HepG2 (cell line): Measurements from ENCODE around the gene DNAJC18. TPM values are rescaled to one million over a fixed set of nuclear protein-coding genes. Genes with fewer than 3 reads are reported as not detected.

ENCODE experiments used
- DNMT3B ChIP-seq: conservative IDR thresholded peaks from 2 replicates; pipeline ENCODE4 v1.6.1; 2016; ENCODE audit warnings: missing biosample characterization, control low read depth
- KDM1A ChIP-seq: IDR thresholded peaks from 2 replicates; pipeline ENCODE4 v1.6.1; 2016; ENCODE audit warnings: missing compliant biosample characterization
- MAZ ChIP-seq, 2 experiments: sonication (generic) in 1 of 2; formaldehyde crosslinking in 1 of 2; IDR thresholded peaks; 2 replicates each; pipeline versions ENCODE4 v1.5.0 to v1.6.1; 2012 to 2020; ENCODE audit warnings: low read depth in 2 of 2, mild to moderate bottlenecking in 2 of 2, borderline replicate concordance in 1 of 2, improper control_type of control experiment in 1 of 2, low read length in 1 of 2, missing genetic modification reagents in 1 of 2, moderate library complexity in 1 of 2
- MTF1 ChIP-seq: sonication (generic); formaldehyde crosslinking; IDR thresholded peaks from 2 replicates; pipeline ENCODE4 v1.5.0; 2020; ENCODE audit warnings: missing genetic modification reagents
- PAF1 ChIP-seq: IDR thresholded peaks from 2 replicates; pipeline ENCODE4 v1.6.1; 2016; ENCODE audit warnings: missing genetic modification reagents, missing compliant biosample characterization
- POGZ ChIP-seq: sonication (generic); formaldehyde crosslinking; IDR thresholded peaks from 2 replicates; pipeline ENCODE4 v1.4.0; 2020; ENCODE audit warnings: mild to moderate bottlenecking, missing genetic modification reagents
- ZNF225 ChIP-seq: sonication (generic); formaldehyde crosslinking; IDR thresholded peaks from 2 replicates; pipeline ENCODE4 v1.4.0; 2020; ENCODE audit warnings: mild to moderate bottlenecking, missing genetic modification reagents
- ZNF232 ChIP-seq: sonication (generic); formaldehyde crosslinking; IDR thresholded peaks from 2 replicates; pipeline ENCODE4 v1.4.0; 2020; ENCODE audit warnings: missing genetic modification reagents, borderline replicate concordance
- ZNF430 ChIP-seq: sonication (generic); formaldehyde crosslinking; IDR thresholded peaks from 2 replicates; pipeline ENCODE4 v1.9.0; 2021; ENCODE audit warnings: mild to moderate bottlenecking, missing genetic modification reagents
- ZNF709 ChIP-seq: sonication (generic); formaldehyde crosslinking; IDR thresholded peaks from 2 replicates; pipeline ENCODE4 v1.5.0; 2020; ENCODE audit warnings: mild to moderate bottlenecking, missing genetic modification reagents
- ZSCAN25 ChIP-seq: sonication (generic); formaldehyde crosslinking; IDR thresholded peaks from 2 replicates; pipeline ENCODE4 v1.8.0; 2022; ENCODE audit warnings: mild to moderate bottlenecking, missing genetic modification reagents
- polyA plus RNA-seq, 8 experiments: library from polyadenylated mRNA; depleted of rRNA in 3 of 8; stranded (reverse) in 7 of 8; unstranded in 1 of 8; fragments of >200 nt; fragmentation: Illumina TruSeq in 4 of 8; extraction: Trizol in 4 of 8; gene quantifications; 2 replicates each; pipeline versions ENCODE4 v1.2.1 to v1.2.3, GENCODE V29; 2011 to 2016; ENCODE audit warnings: low read depth in 4 of 8, missing spikeins in 1 of 8, mixed read lengths in 1 of 8; ENCODE audit not compliant: insufficient read depth in 1 of 8
- total RNA-seq, 5 experiments: library from RNA; depleted of rRNA; stranded (reverse); fragments of >200 nt; fragmentation: Illumina TruSeq; extraction: Trizol; gene quantifications; 2 replicates each; pipeline ENCODE4 v1.2.3, GENCODE V29; 2016; ENCODE audit warnings: low read depth in 1 of 5
- TF ChIP-seq, protein P1 (sequence below): sonication (generic); formaldehyde crosslinking; IDR thresholded peaks from 2 replicates; pipeline ENCODE4 v1.5.1; 2020; ENCODE audit warnings: mild to moderate bottlenecking, missing genetic modification reagents, moderate library complexity
- TF ChIP-seq, protein P2 (sequence below): sonication (generic); formaldehyde crosslinking; IDR thresholded peaks from 2 replicates; pipeline ENCODE4 v1.4.0; 2020; ENCODE audit warnings: low read depth, mild to moderate bottlenecking, missing genetic modification reagents
- TF ChIP-seq, protein P3 (sequence below): sonication (generic); formaldehyde crosslinking; IDR thresholded peaks from 2 replicates; pipeline ENCODE4 v1.9.0; 2021; ENCODE audit warnings: missing genetic modification reagents, borderline replicate concordance
- TF ChIP-seq, protein P4 (sequence below): sonication (generic); formaldehyde crosslinking; IDR thresholded peaks from 2 replicates; pipeline ENCODE4 v1.5.1; 2020; ENCODE audit warnings: missing genetic modification reagents, mild to moderate bottlenecking, borderline replicate concordance
- TF ChIP-seq, protein P5 (sequence below): sonication (generic); formaldehyde crosslinking; IDR thresholded peaks from 2 replicates; pipeline ENCODE4 v1.5.0; 2020; ENCODE audit warnings: mild to moderate bottlenecking, missing genetic modification reagents

Gene DNAJC18
- total and polyA plus RNA-seq, 2 of the 13 experiments (the other 11 are each of a cell fraction or from before 2014, with no cell fraction given), result 6.5 to 6.6 TPM

DNA sequence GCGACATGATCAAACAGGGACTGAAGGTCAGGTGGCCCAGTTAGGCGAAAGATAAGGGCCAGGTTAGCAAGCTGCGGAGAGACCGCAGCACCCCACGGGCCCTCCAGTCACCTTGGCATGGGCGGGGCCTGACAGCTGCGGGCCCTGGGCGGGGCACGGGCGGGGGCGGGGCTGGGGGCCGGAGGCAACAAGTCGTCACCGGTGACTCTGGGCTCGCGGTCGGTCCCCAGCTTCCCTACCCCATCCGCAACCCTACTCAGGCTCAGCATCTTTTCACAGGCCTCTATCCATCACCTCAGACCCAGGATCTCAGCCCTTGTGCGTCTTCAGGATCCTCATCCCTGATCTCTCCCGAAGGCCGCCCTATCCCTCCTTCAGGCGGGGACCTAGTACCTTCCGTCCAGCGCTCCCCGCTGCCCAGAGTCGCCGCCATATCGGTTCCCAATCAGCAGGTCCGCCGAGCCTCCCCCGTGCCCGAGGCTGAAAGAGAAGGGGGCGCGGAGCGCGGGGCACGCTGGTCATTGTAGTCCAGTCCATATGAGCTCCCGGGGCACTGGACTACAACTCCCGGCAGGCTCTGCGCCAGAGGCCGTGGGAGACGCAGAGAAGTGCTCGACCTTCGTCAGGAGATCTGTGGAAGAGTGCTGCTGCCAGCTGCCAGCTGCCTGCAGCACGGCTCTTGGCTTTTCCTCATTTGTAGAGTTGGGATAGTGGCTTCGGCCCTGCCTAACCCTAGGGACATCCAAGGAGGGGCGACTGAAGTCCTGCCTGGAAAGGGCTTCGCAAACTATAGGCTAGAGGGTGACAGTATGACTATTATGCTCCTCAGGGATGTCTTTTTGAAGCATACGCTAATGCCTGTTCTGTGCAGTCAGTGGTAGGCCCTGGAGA lies at the start of gene DNAJC18 (continued):
- TF ChIP-seq, protein P1, sequence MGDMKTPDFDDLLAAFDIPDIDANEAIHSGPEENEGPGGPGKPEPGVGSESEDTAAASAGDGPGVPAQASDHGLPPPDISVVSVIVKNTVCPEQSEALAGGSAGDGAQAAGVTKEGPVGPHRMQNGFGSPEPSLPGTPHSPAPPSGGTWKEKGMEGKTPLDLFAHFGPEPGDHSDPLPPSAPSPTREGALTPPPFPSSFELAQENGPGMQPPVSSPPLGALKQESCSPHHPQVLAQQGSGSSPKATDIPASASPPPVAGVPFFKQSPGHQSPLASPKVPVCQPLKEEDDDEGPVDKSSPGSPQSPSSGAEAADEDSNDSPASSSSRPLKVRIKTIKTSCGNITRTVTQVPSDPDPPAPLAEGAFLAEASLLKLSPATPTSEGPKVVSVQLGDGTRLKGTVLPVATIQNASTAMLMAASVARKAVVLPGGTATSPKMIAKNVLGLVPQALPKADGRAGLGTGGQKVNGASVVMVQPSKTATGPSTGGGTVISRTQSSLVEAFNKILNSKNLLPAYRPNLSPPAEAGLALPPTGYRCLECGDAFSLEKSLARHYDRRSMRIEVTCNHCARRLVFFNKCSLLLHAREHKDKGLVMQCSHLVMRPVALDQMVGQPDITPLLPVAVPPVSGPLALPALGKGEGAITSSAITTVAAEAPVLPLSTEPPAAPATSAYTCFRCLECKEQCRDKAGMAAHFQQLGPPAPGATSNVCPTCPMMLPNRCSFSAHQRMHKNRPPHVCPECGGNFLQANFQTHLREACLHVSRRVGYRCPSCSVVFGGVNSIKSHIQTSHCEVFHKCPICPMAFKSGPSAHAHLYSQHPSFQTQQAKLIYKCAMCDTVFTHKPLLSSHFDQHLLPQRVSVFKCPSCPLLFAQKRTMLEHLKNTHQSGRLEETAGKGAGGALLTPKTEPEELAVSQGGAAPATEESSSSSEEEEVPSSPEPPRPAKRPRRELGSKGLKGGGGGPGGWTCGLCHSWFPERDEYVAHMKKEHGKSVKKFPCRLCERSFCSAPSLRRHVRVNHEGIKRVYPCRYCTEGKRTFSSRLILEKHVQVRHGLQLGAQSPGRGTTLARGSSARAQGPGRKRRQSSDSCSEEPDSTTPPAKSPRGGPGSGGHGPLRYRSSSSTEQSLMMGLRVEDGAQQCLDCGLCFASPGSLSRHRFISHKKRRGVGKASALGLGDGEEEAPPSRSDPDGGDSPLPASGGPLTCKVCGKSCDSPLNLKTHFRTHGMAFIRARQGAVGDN (CRISPR knock-in tag), result peak; percentile 88
- no peak for TF ChIP-seq MAZ (IDR thresholded peaks at IDR 0.05; ENCODE audit: borderline replicate concordance, low read depth, low read length)
- peak; percentile 73; the same call in 1 of the 2 replicates for TF ChIP-seq MAZ (CRISPR knock-in tag; IDR thresholded peaks at IDR 0.05; ENCODE audit: low read depth)
- TF ChIP-seq ZNF430, result no peak
- TF ChIP-seq, protein P2, sequence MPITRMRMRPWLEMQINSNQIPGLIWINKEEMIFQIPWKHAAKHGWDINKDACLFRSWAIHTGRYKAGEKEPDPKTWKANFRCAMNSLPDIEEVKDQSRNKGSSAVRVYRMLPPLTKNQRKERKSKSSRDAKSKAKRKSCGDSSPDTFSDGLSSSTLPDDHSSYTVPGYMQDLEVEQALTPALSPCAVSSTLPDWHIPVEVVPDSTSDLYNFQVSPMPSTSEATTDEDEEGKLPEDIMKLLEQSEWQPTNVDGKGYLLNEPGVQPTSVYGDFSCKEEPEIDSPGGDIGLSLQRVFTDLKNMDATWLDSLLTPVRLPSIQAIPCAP (CRISPR knock-in tag), result 0 out of 2 replicates have a peak, but pooled peaks have one; percentile 38
- TF ChIP-seq ZNF709 (CRISPR knock-in tag), result 0 out of 2 replicates have a peak, but pooled peaks have one; percentile 34
- no peak for TF ChIP-seq PAF1 (CRISPR knock-in tag)
- no peak for TF ChIP-seq KDM1A
- TF ChIP-seq ZSCAN25 (CRISPR knock-in tag), result no peak
- TF ChIP-seq, protein P3, sequence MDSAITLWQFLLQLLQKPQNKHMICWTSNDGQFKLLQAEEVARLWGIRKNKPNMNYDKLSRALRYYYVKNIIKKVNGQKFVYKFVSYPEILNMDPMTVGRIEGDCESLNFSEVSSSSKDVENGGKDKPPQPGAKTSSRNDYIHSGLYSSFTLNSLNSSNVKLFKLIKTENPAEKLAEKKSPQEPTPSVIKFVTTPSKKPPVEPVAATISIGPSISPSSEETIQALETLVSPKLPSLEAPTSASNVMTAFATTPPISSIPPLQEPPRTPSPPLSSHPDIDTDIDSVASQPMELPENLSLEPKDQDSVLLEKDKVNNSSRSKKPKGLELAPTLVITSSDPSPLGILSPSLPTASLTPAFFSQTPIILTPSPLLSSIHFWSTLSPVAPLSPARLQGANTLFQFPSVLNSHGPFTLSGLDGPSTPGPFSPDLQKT, result no peak
- TF ChIP-seq DNMT3B (CRISPR knock-in tag), result no peak
- TF ChIP-seq ZNF232, result no peak; the same call in 1 of the 2 replicates
- no peak for TF ChIP-seq MTF1 (CRISPR knock-in tag)
- TF ChIP-seq, protein P4, sequence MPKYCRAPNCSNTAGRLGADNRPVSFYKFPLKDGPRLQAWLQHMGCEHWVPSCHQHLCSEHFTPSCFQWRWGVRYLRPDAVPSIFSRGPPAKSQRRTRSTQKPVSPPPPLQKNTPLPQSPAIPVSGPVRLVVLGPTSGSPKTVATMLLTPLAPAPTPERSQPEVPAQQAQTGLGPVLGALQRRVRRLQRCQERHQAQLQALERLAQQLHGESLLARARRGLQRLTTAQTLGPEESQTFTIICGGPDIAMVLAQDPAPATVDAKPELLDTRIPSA (CRISPR knock-in tag), result 0 out of 2 replicates have a peak, but pooled peaks have one; percentile 36
- TF ChIP-seq, protein P5, sequence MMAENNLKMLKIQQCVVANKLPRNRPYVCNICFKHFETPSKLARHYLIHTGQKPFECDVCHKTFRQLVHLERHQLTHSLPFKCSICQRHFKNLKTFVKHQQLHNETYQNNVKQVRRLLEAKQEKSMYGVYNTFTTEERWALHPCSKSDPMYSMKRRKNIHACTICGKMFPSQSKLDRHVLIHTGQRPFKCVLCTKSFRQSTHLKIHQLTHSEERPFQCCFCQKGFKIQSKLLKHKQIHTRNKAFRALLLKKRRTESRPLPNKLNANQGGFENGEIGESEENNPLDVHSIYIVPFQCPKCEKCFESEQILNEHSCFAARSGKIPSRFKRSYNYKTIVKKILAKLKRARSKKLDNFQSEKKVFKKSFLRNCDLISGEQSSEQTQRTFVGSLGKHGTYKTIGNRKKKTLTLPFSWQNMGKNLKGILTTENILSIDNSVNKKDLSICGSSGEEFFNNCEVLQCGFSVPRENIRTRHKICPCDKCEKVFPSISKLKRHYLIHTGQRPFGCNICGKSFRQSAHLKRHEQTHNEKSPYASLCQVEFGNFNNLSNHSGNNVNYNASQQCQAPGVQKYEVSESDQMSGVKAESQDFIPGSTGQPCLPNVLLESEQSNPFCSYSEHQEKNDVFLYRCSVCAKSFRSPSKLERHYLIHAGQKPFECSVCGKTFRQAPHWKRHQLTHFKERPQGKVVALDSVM, result peak; percentile 51; the same call in 1 of the 2 replicates
- 0 out of 2 replicates have a peak, but pooled peaks have one; percentile 46 for TF ChIP-seq ZNF225
- TF ChIP-seq POGZ (CRISPR knock-in tag), result peak; percentile 42; the same call in 1 of the 2 replicates
